Stimulated activated CD4-positive, alpha-beta T cell treated with anti-CD3 and anti-CD28 coated beads, Interleukin-15, amount 100 ng/mL, for 24 hours (primary cell): ENCODE measurements around the gene DOK5.

Source experiments
- DNase-seq: peaks from one replicate; pipeline ENCODE4 v3.0.0-alpha.2; 2020

Gene DOK5

DNA sequence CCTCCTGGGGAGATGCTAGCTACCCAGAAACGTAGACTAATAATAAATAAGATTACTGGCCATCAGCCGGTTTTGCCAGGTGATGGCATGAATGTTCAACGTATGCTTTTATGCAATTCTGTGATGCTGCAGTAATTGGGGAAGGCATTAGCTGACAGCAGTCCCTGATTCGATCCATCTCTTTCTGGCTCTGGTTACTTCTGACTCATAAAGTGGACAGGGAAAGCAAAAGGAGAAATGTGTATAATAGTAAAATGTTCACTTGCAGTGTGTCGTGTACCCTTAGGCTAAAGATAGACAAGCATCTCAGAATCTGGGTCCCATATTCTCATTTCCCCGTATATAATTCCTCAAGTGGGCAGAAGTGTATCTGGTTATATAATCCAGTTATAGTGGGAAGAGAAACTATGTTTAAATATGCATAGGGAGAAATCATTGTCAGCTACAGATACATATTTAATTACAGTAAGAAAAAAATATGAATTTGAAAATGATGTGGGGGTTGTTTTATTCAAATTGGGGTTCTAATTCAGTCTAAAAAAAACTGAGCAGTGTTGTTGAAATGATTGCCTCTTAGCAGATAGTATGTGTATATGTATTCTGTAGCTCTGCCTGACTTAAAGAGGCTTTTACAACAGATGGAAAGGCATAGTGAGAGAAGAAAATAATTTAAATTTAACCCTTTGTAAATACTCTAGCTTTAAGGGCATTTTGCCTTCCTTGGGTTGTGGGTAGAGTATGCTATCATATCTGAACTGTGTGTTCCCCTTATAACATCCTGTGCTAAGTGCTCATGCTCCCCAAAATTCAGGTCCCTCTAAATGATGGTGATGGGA, 40.6 kb downstream of the DOK5 start:
- no peak for DNase-seq

GRCh38 chr20:54517241-54517975, 42.0 kb downstream of the DOK5 start:
- no peak for DNase-seq

GRCh38 chr20:54524849-54525248, 49.5 kb downstream of the DOK5 start:
- no peak for DNase-seq

DNA sequence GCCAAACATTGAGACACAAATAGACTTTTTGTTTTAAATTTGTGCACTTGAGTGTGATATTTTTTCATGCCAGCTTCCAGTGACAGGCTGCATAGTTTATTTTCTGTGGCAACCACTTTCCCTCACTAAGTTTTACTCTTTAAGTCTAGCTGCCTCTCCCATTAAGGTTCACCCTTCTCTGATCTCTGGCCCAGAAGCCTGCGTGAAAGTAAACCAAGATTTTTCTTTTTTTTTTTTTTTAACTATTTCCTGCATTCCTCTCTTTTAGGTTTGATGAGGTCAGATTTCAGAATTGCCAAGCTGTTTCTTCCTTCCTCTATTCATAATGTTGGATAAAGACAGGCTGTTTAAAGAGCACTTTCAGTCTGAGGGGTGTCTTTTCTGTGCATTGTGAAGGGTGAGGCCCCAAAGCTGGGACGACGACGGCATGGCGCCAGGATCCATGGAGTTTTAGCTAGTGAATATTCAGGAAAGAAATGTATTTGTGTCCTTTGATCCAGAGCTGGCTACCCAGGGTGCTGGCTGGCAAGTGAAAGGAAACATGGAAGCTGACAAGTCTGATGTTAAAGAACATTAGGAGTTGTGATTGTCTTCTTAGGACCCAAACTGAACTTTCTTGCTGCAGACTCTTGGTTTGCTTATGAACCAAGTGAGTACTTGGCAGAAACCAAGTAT, 50.7 kb downstream of the DOK5 start:
- DNase-seq, result no peak

DNA sequence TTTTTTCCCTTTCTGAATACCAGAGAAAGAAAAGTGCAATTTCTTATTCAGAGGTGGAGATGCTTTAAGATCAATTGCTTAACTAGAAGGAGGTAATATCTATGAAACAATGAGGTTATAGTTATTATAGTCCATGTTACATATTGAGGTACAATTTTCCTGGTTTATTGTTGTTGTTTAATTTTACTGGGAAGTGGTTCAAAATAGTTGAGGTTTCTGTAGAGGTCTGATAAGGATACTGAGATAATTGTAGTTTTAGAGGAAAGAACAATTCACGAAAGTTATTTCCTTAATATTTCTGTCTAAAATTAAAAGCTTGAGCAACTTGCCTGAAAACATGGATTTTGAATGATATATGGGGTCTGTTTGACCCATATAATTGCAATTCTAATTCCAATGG, 51.4 kb downstream of the DOK5 start:
- DNase-seq, result no peak

GRCh38 chr20:54532573-54532972, 57.2 kb downstream of the DOK5 start:
- DNase-seq, result no peak

GRCh38 chr20:54534101-54534500, 58.7 kb downstream of the DOK5 start:
- DNase-seq, result no peak

GRCh38 chr20:54535033-54535432, 59.6 kb downstream of the DOK5 start:
- DNase-seq, result no peak

DNA sequence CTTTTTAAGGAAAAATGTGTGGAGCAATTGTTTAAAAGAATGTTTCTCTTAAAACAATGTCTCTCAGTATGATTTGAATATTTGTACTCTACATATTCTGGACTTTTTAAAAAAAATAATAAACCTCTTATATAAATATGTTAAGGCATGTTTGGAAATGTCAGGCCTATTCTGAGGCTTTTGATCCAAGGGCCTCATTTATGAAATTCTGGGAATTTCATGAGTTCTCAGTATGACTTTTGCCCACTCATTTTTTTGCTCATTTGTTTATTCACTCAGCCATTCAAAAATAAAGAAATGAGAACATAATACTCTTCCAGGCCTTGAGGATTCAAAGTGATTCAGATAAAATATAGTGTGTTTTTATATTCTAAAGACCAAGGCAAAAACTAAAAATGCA, 60.4 kb downstream of the DOK5 start:
- DNase-seq, result no peak

- no peak for DNase-seq
These were observed 64.2 kb downstream of the DOK5 start for GRCh38 chr20:54539521-54540046.

GRCh38 chr20:54543369-54543768, 68.0 kb downstream of the DOK5 start:
- no peak for DNase-seq

- no peak for DNase-seq
These were observed 70.4 kb downstream of the DOK5 start for GRCh38 chr20:54545676-54546358.

DNA sequence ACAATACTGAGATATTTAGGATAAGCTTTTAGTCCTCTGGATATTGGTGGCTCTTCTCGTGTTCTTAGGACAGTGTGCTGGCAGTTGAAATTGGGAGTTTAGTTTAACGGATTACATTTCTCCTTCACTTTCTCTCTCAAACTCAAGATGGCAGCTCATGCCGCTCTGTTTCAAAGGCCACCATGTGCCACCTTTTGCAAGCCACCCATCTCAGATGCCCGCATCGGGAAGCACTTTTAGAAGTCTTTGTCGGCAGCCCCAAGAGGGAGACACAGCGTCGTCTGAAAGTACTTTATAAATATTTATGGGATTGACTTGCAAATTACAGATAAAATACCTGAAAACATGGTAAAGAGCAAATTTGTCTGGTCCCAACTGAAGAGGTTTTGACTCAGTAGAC, 73.5 kb downstream of the DOK5 start:
- no peak for DNase-seq

DNA sequence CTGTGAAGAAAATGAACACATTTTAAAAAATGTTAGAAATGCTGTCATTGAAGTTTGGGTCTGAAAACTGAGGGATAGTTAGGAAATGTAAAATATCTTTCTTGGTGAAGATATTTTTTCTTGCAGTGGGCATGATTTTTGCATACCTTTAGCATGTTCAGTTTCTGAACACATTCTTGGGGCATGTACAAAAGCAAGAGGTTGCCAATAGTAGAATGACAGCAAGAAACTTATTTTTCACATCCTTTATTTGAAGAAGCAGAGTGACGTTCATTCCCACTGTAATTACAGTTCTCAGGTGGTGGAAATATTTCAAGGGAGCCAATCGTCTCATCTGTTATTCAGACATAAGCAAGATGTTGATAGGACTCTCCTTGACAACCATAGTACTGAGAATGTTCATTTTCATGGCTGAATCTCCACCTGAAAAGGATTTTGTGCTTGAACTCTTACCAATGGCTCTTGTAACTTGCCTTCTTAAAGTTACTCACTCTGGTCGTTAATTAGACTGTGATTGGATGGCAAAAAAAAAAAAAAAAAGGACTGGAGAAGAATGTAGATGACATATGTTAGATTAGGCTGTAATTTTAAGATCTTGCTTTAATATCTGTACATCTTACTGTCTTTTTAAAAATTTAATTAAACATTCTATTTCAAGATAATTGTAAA, 74.4 kb downstream of the DOK5 start:
- no peak for DNase-seq

GRCh38 chr20:54550776-54551396, 75.5 kb downstream of the DOK5 start:
- peak; percentile 2 for DNase-seq

- DNase-seq, result no peak
These were observed 78.6 kb downstream of the DOK5 start for GRCh38 chr20:54554006-54554405.

DNA sequence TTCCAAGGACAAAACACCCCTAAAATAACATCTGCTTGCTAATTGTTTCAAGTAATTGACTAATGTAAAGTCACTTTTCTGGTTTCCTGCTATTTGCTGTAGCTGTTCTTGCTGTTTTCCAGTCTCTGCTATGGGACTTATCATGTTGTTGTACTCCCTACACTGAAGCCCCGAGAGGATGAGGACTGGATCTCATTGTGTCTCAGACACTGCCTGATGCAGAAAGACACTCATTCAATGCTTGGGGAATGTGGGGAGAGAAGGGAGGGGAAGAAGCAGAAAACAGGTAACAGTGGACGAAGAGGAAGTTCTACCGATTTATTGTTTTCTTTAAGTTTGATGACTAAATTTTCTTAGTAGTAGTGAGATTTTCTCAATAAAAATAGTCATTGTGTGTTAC, 79.8 kb downstream of the DOK5 start:
- DNase-seq, result no peak

- no peak for DNase-seq
These were observed 81.0 kb downstream of the DOK5 start for GRCh38 chr20:54556406-54556805.

- DNase-seq, result no peak
These were observed 82.6 kb downstream of the DOK5 start for GRCh38 chr20:54557806-54558590.

GRCh38 chr20:54559890-54560289, 84.5 kb downstream of the DOK5 start:
- DNase-seq, result no peak

DNA sequence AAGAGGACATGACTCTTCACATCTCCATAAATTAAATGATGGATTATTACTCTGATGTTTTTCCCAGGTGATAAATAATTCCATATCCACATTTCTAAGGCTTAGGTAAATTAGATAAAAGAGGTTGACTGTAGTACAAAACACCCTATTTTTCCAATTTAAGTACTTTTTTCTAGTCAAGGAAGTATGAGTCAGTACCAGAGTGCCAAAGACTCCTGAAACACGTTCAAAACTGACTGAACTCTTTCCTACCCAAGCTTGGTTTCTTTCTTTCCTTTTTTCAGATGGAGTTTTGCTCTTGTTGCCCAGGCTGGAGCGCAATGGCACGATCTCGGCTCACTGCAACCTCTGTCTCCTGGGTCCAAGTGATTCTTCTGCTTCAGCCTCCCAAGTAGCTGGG, 85.0 kb downstream of the DOK5 start:
- DNase-seq, result no peak
